Right ventricle myocardium inferior (tissue), 1 donor: Measurements from ENCODE around the gene HTR3A. TPM values are rescaled to one million over a fixed set of nuclear protein-coding genes. Genes with fewer than 3 reads are reported as not detected.
"Not testable (repeated sequence)": the region's sequence is repeated elsewhere in the genome, so short reads cannot be mapped to it uniquely, and the experiment has no call there.

Experiments
- ATAC-seq: fragments of 200-7000 bp; cut with Tn5 transposase; one replicate; pipeline ENCODE4 v1.9.1; 2020; ENCODE audit warnings: mild to moderate bottlenecking, moderate library complexity
- DNase-seq: peaks from one replicate; pipeline ENCODE4 v3.0.0; 2021; ENCODE audit errors: missing footprints
- intact Hi-C: fragments of 100-400 bp; cut with DNase I; formaldehyde crosslinking; loops from one replicate; pipeline ENCODE4 v1.11.0; 2022
- long read RNA-seq: library from polyadenylated mRNA; unstranded; transcript quantifications from one replicate; pipeline ENCODE4 v2.0.0, GENCODE V29; 2021
- total RNA-seq: library from RNA; stranded (reverse); fragmentation: NEBNext Ultra II Directional; extraction: Animal tissue kit (Norgen Biotek cat#: 25700); gene quantifications from one replicate; pipeline ENCODE4 v1.2.1, GENCODE V29; 2021
- donor health status: DM: no; HTN: yes; CAD: no; lungs with severe emphysema.

Gene HTR3A
- not detected for total RNA-seq
- long read RNA-seq = 0 reads

GRCh38 chr11:113974741-113975470 lies at the start of gene HTR3A:
Gene HTR3A (plus strand): TSS chr11:113975108. CDS start chr11:113975326, 218 bp downstream.
- ATAC-seq = peak; percentile 95
- intact Hi-C loops = loop anchor here (5.0 kb wide), 1 partner anchor 78 kb away; no protein-coding TSS in a partner anchor
- DNase-seq = peak; percentile 78

GRCh38 chr11:113926273-113927197 lies 48.4 kb upstream of the HTR3A start:
- ATAC-seq (no peak), DNase-seq (no peak)
- intact Hi-C loops = no loop called here

- ATAC-seq (no peak), DNase-seq (no peak)
- intact Hi-C loops = no loop called here
Observed at GRCh38 chr11:113928311-113928710, 46.6 kb upstream of the HTR3A start.

- ATAC-seq = no peak
- intact Hi-C loops = no loop called here
- DNase-seq = no peak
Observed at GRCh38 chr11:113932788-113933187, 42.1 kb upstream of the HTR3A start.

- DNase-seq, intact Hi-C loops, ATAC-seq: not testable (repeated sequence)
Observed at GRCh38 chr11:113934193-113934592, 40.7 kb upstream of the HTR3A start.

- no peak for DNase-seq
- intact Hi-C loops = no loop called here
- no peak for ATAC-seq
Observed at GRCh38 chr11:113934761-113935160, 40.1 kb upstream of the HTR3A start.

- DNase-seq (no peak), ATAC-seq (no peak)
- intact Hi-C loops = no loop called here
Observed at GRCh38 chr11:113935858-113936257, 39.0 kb upstream of the HTR3A start.

- DNase-seq = no peak
- ATAC-seq = no peak
- intact Hi-C loops = no loop called here
Observed at GRCh38 chr11:113937918-113938317, 37.0 kb upstream of the HTR3A start.

GRCh38 chr11:113942256-113942655 lies 32.7 kb upstream of the HTR3A start:
- no peak for DNase-seq
- no peak for ATAC-seq
- intact Hi-C loops = no loop called here

GRCh38 chr11:113946162-113946561 lies 28.7 kb upstream of the HTR3A start:
- intact Hi-C loops, DNase-seq, ATAC-seq: not testable (repeated sequence)

GRCh38 chr11:113947994-113948393 lies 26.9 kb upstream of the HTR3A start:
- no peak for ATAC-seq
- DNase-seq = no peak
- intact Hi-C loops = no loop called here

GRCh38 chr11:113949891-113950290 lies 25.0 kb upstream of the HTR3A start:
- no peak for DNase-seq
- intact Hi-C loops = no loop called here
- ATAC-seq = no peak

- intact Hi-C loops = no loop called here
- ATAC-seq = no peak
- no peak for DNase-seq
Observed at GRCh38 chr11:113951537-113951936, 23.4 kb upstream of the HTR3A start.

GRCh38 chr11:113952070-113952469 lies 22.8 kb upstream of the HTR3A start:
- intact Hi-C loops = no loop called here
- ATAC-seq (no peak), DNase-seq (no peak)

GRCh38 chr11:113952588-113952987 lies 22.3 kb upstream of the HTR3A start:
- DNase-seq = peak; percentile 82
- ATAC-seq = peak; percentile 23
- intact Hi-C loops = no loop called here

GRCh38 chr11:113954235-113954634 lies 20.7 kb upstream of the HTR3A start:
- DNase-seq (no peak), ATAC-seq (no peak)
- intact Hi-C loops = no loop called here

- intact Hi-C loops = no loop called here
- DNase-seq = no peak
- no peak for ATAC-seq
Observed at GRCh38 chr11:113956986-113957385, 17.9 kb upstream of the HTR3A start.

- ATAC-seq (no peak), DNase-seq (no peak)
- intact Hi-C loops = no loop called here
Observed at GRCh38 chr11:113960702-113961330, 14.1 kb upstream of the HTR3A start.

GRCh38 chr11:113967361-113967760 lies 7.5 kb upstream of the HTR3A start:
- DNase-seq = no peak
- intact Hi-C loops = no loop called here
- no peak for ATAC-seq
